PFSK-1 (cell line): ENCODE data around the gene ORM1.

Experiments
- FOXP2 ChIP-seq: optimal IDR thresholded peaks from 2 replicates; pipeline ENCODE3; 2011; ENCODE audit warnings: borderline replicate concordance, control low read depth, inconsistent platforms; ENCODE audit not compliant: insufficient read depth; ENCODE audit errors: extremely low read length, extremely low read depth
- POLR2AphosphoS5 ChIP-seq: IDR thresholded peaks from 2 replicates; pipeline ENCODE4 v1.6.1; 2012; ENCODE audit warnings: low read depth, mild to moderate bottlenecking, control low read depth, low read length, moderate library complexity
- SIN3A ChIP-seq: IDR thresholded peaks from 2 replicates; pipeline ENCODE4 v1.6.1; 2012; ENCODE audit warnings: mild to moderate bottlenecking, low read length, moderate library complexity, borderline replicate concordance; ENCODE audit not compliant: insufficient read depth
- TAF1 ChIP-seq: IDR thresholded peaks from 2 replicates; pipeline ENCODE4 v1.6.1; 2012; ENCODE audit warnings: low read length, control low read depth, borderline replicate concordance; ENCODE audit not compliant: insufficient read depth
- TF ChIP-seq, protein P1 (sequence below), 2 experiments: IDR thresholded peaks; 2 replicates each; pipeline versions ENCODE4 v1.6.1 to v1.8.0; 2011 to 2012; ENCODE audit warnings: low read depth in 2 of 2, low read length in 2 of 2, control low read depth in 1 of 2, inconsistent platforms in 1 of 2, mild to moderate bottlenecking in 1 of 2, moderate library complexity in 1 of 2; ENCODE audit not compliant: insufficient read depth in 1 of 2

ORM1 gene

GRCh38 chr9:114303977-114304376 lies 18.9 kb upstream of the ORM1 start:
- TF ChIP-seq TAF1 = no peak
- TF ChIP-seq POLR2AphosphoS5 = no peak
- TF ChIP-seq SIN3A = no peak
- no peak for TF ChIP-seq FOXP2
- TF ChIP-seq, protein P1, sequence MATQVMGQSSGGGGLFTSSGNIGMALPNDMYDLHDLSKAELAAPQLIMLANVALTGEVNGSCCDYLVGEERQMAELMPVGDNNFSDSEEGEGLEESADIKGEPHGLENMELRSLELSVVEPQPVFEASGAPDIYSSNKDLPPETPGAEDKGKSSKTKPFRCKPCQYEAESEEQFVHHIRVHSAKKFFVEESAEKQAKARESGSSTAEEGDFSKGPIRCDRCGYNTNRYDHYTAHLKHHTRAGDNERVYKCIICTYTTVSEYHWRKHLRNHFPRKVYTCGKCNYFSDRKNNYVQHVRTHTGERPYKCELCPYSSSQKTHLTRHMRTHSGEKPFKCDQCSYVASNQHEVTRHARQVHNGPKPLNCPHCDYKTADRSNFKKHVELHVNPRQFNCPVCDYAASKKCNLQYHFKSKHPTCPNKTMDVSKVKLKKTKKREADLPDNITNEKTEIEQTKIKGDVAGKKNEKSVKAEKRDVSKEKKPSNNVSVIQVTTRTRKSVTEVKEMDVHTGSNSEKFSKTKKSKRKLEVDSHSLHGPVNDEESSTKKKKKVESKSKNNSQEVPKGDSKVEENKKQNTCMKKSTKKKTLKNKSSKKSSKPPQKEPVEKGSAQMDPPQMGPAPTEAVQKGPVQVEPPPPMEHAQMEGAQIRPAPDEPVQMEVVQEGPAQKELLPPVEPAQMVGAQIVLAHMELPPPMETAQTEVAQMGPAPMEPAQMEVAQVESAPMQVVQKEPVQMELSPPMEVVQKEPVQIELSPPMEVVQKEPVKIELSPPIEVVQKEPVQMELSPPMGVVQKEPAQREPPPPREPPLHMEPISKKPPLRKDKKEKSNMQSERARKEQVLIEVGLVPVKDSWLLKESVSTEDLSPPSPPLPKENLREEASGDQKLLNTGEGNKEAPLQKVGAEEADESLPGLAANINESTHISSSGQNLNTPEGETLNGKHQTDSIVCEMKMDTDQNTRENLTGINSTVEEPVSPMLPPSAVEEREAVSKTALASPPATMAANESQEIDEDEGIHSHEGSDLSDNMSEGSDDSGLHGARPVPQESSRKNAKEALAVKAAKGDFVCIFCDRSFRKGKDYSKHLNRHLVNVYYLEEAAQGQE (IDR thresholded peaks at IDR 0.05; ENCODE audit: insufficient read depth in 1 of 2, low read depth in 2 of 2, low read length in 2 of 2) = no peak

DNA sequence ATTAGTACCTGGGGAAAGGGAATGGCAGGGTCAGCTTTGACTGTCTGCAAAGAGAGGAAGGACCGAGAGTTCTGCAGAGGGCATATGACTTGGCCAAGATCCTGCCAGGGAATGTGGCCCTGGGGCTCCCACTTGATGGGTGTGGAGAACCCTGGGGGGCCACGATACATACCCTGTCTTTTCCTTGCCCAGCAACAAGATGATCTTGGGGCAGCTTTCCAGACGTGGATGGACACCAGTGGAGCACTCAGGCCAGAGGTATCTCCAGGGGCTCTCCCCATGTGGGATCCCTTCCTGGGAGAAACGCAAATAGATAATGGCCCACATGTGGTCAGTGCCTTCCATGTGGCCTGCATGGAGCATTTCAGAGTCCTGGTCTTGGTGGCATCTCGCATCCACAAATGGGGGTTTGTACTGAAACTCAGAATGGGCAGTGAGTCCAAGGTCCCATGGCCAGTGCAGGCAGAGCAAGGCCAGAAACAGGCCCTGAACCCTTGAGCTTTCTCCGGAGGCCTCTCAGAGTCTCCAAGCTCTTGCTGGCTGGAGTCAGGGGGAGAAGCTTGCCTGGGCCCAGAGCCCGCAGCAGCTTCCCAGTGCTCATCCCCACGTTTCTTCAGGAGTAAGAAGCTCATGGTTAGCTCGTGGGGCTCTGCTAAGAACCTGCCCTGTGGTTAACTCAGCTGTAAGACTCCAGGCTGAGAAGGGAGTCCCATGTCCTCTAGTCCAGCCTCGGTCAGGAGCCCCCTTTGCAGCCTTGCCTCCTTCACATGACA lies 18.3 kb upstream of the ORM1 start:
- TF ChIP-seq FOXP2 (no peak), POLR2AphosphoS5 (no peak), TAF1 (no peak), SIN3A (no peak)
- TF ChIP-seq, protein P1 (IDR thresholded peaks at IDR 0.05; ENCODE audit: insufficient read depth in 1 of 2, low read depth in 2 of 2, low read length in 2 of 2) = no peak

- TF ChIP-seq SIN3A = no peak
Observed at GRCh38 chr9:114307899-114308267, 15.0 kb upstream of the ORM1 start.

GRCh38 chr9:114308361-114308950 lies 14.4 kb upstream of the ORM1 start:
- TF ChIP-seq, protein P1 (IDR thresholded peaks at IDR 0.05; ENCODE audit: insufficient read depth in 1 of 2, low read depth in 2 of 2, low read length in 2 of 2) = no peak
- TF ChIP-seq FOXP2 = no peak
- no peak for TF ChIP-seq TAF1
- no peak for TF ChIP-seq POLR2AphosphoS5
- no peak for TF ChIP-seq SIN3A

- no peak for TF ChIP-seq TAF1
- TF ChIP-seq FOXP2 = no peak
- TF ChIP-seq POLR2AphosphoS5 = no peak
- TF ChIP-seq, protein P1 (IDR thresholded peaks at IDR 0.05; ENCODE audit: insufficient read depth in 1 of 2, low read depth in 2 of 2, low read length in 2 of 2) = no peak
- TF ChIP-seq SIN3A = no peak
Observed at GRCh38 chr9:114309096-114309495, 13.8 kb upstream of the ORM1 start.
